ENCODE measurements around the gene CCDC80.

- TF ChIP-seq, protein P1, sequence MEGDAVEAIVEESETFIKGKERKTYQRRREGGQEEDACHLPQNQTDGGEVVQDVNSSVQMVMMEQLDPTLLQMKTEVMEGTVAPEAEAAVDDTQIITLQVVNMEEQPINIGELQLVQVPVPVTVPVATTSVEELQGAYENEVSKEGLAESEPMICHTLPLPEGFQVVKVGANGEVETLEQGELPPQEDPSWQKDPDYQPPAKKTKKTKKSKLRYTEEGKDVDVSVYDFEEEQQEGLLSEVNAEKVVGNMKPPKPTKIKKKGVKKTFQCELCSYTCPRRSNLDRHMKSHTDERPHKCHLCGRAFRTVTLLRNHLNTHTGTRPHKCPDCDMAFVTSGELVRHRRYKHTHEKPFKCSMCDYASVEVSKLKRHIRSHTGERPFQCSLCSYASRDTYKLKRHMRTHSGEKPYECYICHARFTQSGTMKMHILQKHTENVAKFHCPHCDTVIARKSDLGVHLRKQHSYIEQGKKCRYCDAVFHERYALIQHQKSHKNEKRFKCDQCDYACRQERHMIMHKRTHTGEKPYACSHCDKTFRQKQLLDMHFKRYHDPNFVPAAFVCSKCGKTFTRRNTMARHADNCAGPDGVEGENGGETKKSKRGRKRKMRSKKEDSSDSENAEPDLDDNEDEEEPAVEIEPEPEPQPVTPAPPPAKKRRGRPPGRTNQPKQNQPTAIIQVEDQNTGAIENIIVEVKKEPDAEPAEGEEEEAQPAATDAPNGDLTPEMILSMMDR (conservative IDR thresholded peaks at IDR 0.05; ENCODE audit: low read depth, low read length): no peak
- TF ChIP-seq NFE2L2 (IDR thresholded peaks at IDR 0.05; ENCODE audit: low read depth, low read length) (no peak), POLR2A (IDR thresholded peaks at IDR 0.05; ENCODE audit: low read depth, low read length) (no peak), CEBPB (IDR thresholded peaks at IDR 0.05; ENCODE audit: low read depth, low read length) (no peak), RCOR1 (IDR thresholded peaks at IDR 0.05; ENCODE audit: insufficient replicate concordance, low read length) (no peak), RAD21 (IDR thresholded peaks at IDR 0.05; ENCODE audit: low read length) (no peak), USF2 (IDR thresholded peaks at IDR 0.05; ENCODE audit: low read depth, low read length) (no peak)
These were observed 23.7 kb downstream of the CCDC80 start for GRCh38 chr3:112617285-112617684.

All from IMR-90 (cell line).